ENCODE measurements around the gene IL2RG. TPM values are rescaled to one million over a fixed set of nuclear protein-coding genes. Genes with fewer than 3 reads are reported as not detected.

Gene IL2RG
- total RNA-seq, 1 experiment from 2014 or later = not detected

GRCh38 chrX:71095981-71096759, 15.2 kb downstream of the IL2RG start:
- Mint-ChIP-seq H3K4me3 (peak overlapping the region; percentile 85 to 91), H3K27me3 (ENCODE audit: low read depth) (peaks cover 46% of the 10 kb centered on the region), H3K27ac (peak overlapping the region in 2 of 3 experiments; percentile 81 to 96; a peak in 3 of 7 replicates), H3K9me3 (peaks cover 65 to 73% of the 10 kb centered on the region in 2 experiments), H3K36me3 (ENCODE audit: insufficient read depth in 1 of 3, low read depth in 3 of 3) (peaks cover 0 to 7% (median 0%) of the 10 kb centered on the region in 3 experiments; a peak in 3 of 7 replicates), H3K4me1 (peaks cover 30 to 38% of the 10 kb centered on the region in 2 experiments)
- Histone ChIP-seq H4K20me1 (ENCODE audit: control insufficient read depth, insufficient read depth, insufficient read length) (no peaks in the 10 kb centered on the region), H3K79me1 (ENCODE audit: insufficient read depth, low read depth, low read length, poor library complexity, severe bottlenecking) (no peaks in the 10 kb centered on the region), H3K9ac (ENCODE audit: extremely low read depth, insufficient read length, low read length) (peak overlapping the region; percentile 61), H3K23ac (ENCODE audit: insufficient read length, low read depth, low read length) (no peak overlapping the region), H4K5ac (ENCODE audit: insufficient read length, low read depth, low read length) (no peak overlapping the region), H3K9me3 (ENCODE audit: control insufficient read depth, low read depth, low read length) (peaks cover 19% of the 10 kb centered on the region), H3K4me2 (ENCODE audit: insufficient read depth, insufficient read length, low read length) (peak overlapping the region; percentile 96), H2BK20ac (ENCODE audit: low read depth, low read length, poor library complexity, severe bottlenecking) (no peak overlapping the region), H2AFZ (ENCODE audit: low read length) (no peak overlapping the region), H3K23me2 (ENCODE audit: insufficient read length, low read depth, low read length, poor library complexity, severe bottlenecking) (peaks cover 7% of the 10 kb centered on the region), H3T11ph (ENCODE audit: low read length) (no peak overlapping the region), H3K4me1 (ENCODE audit: insufficient read depth, low read length) (peaks cover 3% of the 10 kb centered on the region; the same call in 1 of the 2 replicates), H2BK5ac (ENCODE audit: insufficient read length, low read length) (no peak overlapping the region), H3K56ac (ENCODE audit: insufficient read length, low read depth, low read length) (no peak overlapping the region), H2BK120ac (ENCODE audit: low read depth, low read length, poor library complexity, severe bottlenecking) (no peak overlapping the region), H3K4ac (ENCODE audit: low read depth, low read length) (no peak overlapping the region), H3K27me3 (ENCODE audit: insufficient read depth, low read length) (no peaks in the 10 kb centered on the region; the same call in 1 of the 2 replicates), H3K14ac (ENCODE audit: insufficient read depth, low read length) (no peak overlapping the region; the same call in 1 of the 2 replicates), H3K18ac (ENCODE audit: insufficient read length, low read depth, low read length) (no peak overlapping the region), H2AK5ac (ENCODE audit: insufficient read length, low read length) (no peak overlapping the region), H2BK12ac (ENCODE audit: insufficient read length, low read depth, low read length) (no peak overlapping the region), H3K27ac (ENCODE audit: insufficient read length, low read depth, low read length) (no peak overlapping the region), H2BK15ac (ENCODE audit: low read depth, low read length) (no peak overlapping the region; the same call in 1 of the 2 replicates), H3K79me2 (ENCODE audit: insufficient read depth, low read length) (no peaks in the 10 kb centered on the region), H4K8ac (replicated peaks; ENCODE audit: insufficient read length, low read depth, low read length) (no peak overlapping the region), H4K91ac (ENCODE audit: insufficient read length, low read depth, low read length) (no peak overlapping the region)
- WGBS (ENCODE audit: extremely low coverage, insufficient read length, low lambda C conversion rate) = no CpG with 5 or more reads among the region's 46 CpGs
- no peak for DNase-seq
- TF ChIP-seq CTCF (conservative IDR thresholded peaks at IDR 0.05) = no peak
